GM23248 (cell line): ENCODE measurements around the gene RRAGC. TPM values are rescaled to one million over a fixed set of nuclear protein-coding genes. Genes with fewer than 3 reads are reported as not detected.

Experiments
- DNase-seq: peaks from one replicate; pipeline ENCODE4 v3.0.0-alpha.2; 2015
- H2AFZ ChIP-seq: fragments of 200-600 bp; sonication (generic); 2 replicates; pipeline ENCODE4 v1.6.1; 2016; ENCODE audit warnings: antibody characterized with exemption
- H3F3A ChIP-seq: fragments of 200-600 bp; sonication (generic); 2 replicates; pipeline ENCODE4 v1.6.1; 2016; ENCODE audit warnings: mild to moderate bottlenecking, antibody characterized with exemption, mixed run types; ENCODE audit not compliant: insufficient read depth
- H3K27ac ChIP-seq: fragments of 200-600 bp; sonication (generic); 2 replicates; pipeline ENCODE4 v1.5.1; 2016; ENCODE audit warnings: mild to moderate bottlenecking
- H3K27me3 ChIP-seq: fragments of 200-600 bp; sonication (generic); replicated peaks from 2 replicates; pipeline ENCODE4 v1.6.1; 2016; ENCODE audit warnings: mild to moderate bottlenecking; ENCODE audit not compliant: insufficient read depth
- H3K36me3 ChIP-seq: fragments of 200-600 bp; sonication (generic); 2 replicates; pipeline ENCODE4 v1.6.1; 2016; ENCODE audit warnings: low read depth, mild to moderate bottlenecking
- H3K4me1 ChIP-seq: fragments of 200-600 bp; sonication (generic); 2 replicates; pipeline ENCODE4 v1.6.1; 2016; ENCODE audit warnings: mild to moderate bottlenecking; ENCODE audit not compliant: insufficient read depth
- H3K4me2 ChIP-seq: fragments of 200-600 bp; sonication (generic); one replicate; pipeline ENCODE4 v1.6.1; 2016; ENCODE audit warnings: mild to moderate bottlenecking; ENCODE audit not compliant: unreplicated experiment
- H3K4me3 ChIP-seq: fragments of 200-600 bp; sonication (generic); 2 replicates; pipeline ENCODE4 v1.5.1; 2016; ENCODE audit warnings: mild to moderate bottlenecking
- H3K79me2 ChIP-seq: fragments of 200-600 bp; sonication (generic); 2 replicates; pipeline ENCODE4 v1.6.1; 2016; ENCODE audit warnings: mild to moderate bottlenecking; ENCODE audit not compliant: insufficient read depth
- H3K9ac ChIP-seq: fragments of 200-600 bp; sonication (generic); 2 replicates; pipeline ENCODE4 v1.6.1; 2016; ENCODE audit warnings: mild to moderate bottlenecking
- H3K9me2 ChIP-seq: fragments of 200-600 bp; sonication (generic); 2 replicates; pipeline ENCODE4 v1.6.1; 2016; ENCODE audit warnings: mixed run types, mild to moderate bottlenecking, moderate library complexity; ENCODE audit not compliant: insufficient read depth
- H3K9me3 ChIP-seq: fragments of 200-600 bp; sonication (generic); one replicate; pipeline ENCODE4 v1.6.1; 2017; ENCODE audit warnings: low read depth
- H4K20me1 ChIP-seq: fragments of 200-600 bp; sonication (generic); 2 replicates; pipeline ENCODE4 v1.6.0; 2016; ENCODE audit not compliant: insufficient read depth
- EZH2 ChIP-seq: fragments of 200-600 bp; sonication (generic); IDR thresholded peaks from 2 replicates; pipeline ENCODE4 v1.6.1; 2018; ENCODE audit warnings: antibody characterized with exemption, mild to moderate bottlenecking; ENCODE audit not compliant: insufficient read depth, poor library complexity, severe bottlenecking
- EZH2phosphoT487 ChIP-seq: fragments of 200-600 bp; sonication (generic); IDR thresholded peaks from 2 replicates; pipeline ENCODE4 v1.6.1; 2018; ENCODE audit warnings: antibody characterized with exemption, moderate library complexity, mild to moderate bottlenecking, low read depth; ENCODE audit not compliant: insufficient read depth
- WGBS, 2 experiments: methylation state at CpG; one replicate each; pipeline ENCODE4 v1.1.6; 2015 to 2017; ENCODE audit warnings: low lambda C conversion rate in 2 of 2, low coverage in 1 of 2; ENCODE audit errors: missing lambda C conversion rate in 2 of 2; 5-methylcytosine and 5-hydroxymethylcytosine counted together
- in situ Hi-C: fragments of 300-500 bp; cut with MboI; formaldehyde crosslinking; loops from 2 replicates; pipeline ENCODE4 v1.15.0; 2020
- polyA plus RNA-seq: library from polyadenylated mRNA; unstranded; fragments of >200 nt; fragmentation: Nextera tagmentation; extraction: Ambion mirVana; gene quantifications from 2 replicates; pipeline ENCODE4 v1.2.1, GENCODE V29; 2016
- total RNA-seq: library from RNA; depleted of rRNA; stranded (reverse); fragments of >200 nt; shearing (Covaris generic); gene quantifications from 2 replicates; pipeline ENCODE4 v1.2.3, GENCODE V29; 2014

The RRAGC gene
- total and polyA plus RNA-seq, 2 experiments from 2014 or later = 17.9 to 19.1 TPM

GRCh38 chr1:38834937-38835827, 24.4 kb downstream of the RRAGC start:
- Histone ChIP-seq H3K4me3 (no peak overlapping the region), H3K27me3 (peaks cover 17% of the 10 kb centered on the region; the same call in 1 of the 2 replicates), H3F3A (peaks cover 13% of the 10 kb centered on the region; the same call in 1 of the 2 replicates), H2AFZ (no peak overlapping the region), H4K20me1 (no peaks in the 10 kb centered on the region), H3K9me3 (no peaks in the 10 kb centered on the region), H3K79me2 (no peaks in the 10 kb centered on the region), H3K4me1 (no peaks in the 10 kb centered on the region), H3K36me3 (peaks cover 10% of the 10 kb centered on the region), H3K4me2 (no peak overlapping the region), H3K27ac (no peak overlapping the region), H3K9me2 (no peaks in the 10 kb centered on the region), H3K9ac (no peak overlapping the region)
- in situ Hi-C loops = no loop called here
- DNase-seq = peak; percentile 85
- TF ChIP-seq EZH2phosphoT487 (no peak), EZH2 (no peak)
- 10 to 11% methylated on average over 3 of the region's 3 CpGs for whole genome bisulfite sequencing, 2 experiments

DNA sequence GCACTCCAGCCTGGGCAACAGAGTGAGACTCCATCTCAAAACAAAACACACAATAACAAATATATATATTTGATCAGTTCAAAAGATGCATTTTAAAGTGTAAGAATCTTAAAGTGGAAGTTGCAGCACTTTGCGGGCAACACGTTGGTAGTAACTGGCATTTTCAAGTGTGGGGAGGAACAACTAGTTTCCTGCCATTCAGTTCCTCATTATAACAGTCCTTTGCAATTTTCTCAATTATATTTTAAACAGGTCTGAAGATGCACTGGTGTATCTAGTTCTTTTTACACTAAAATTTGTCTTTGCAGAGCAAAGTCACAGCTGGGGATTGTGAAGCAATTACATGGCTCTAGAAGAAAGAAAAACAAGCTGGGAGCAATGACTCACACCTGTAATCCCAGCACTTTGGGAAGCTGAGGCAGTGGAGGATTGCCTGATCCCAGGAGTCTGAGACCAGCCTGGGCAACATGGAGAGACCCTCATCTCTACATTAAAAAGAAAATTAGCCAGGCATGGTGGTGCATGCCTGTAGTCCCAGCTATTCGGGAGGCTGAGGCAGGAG, 25.3 kb downstream of the RRAGC start:
- H3K4me2 ChIP-seq = no peak overlapping the region
- no peaks in the 10 kb centered on the region for H4K20me1 ChIP-seq
- H3K9me2 ChIP-seq = no peaks in the 10 kb centered on the region
- no peak for TF ChIP-seq EZH2phosphoT487
- H3K4me1 ChIP-seq = no peaks in the 10 kb centered on the region
- H2AFZ ChIP-seq = no peak overlapping the region
- in situ Hi-C loops = no loop called here
- peaks cover 10% of the 10 kb centered on the region for H3K36me3 ChIP-seq
- 76 to 85% methylated on average over 3 of the region's 3 CpGs for WGBS, 2 experiments
- no peaks in the 10 kb centered on the region for H3K79me2 ChIP-seq
- no peak overlapping the region for H3K4me3 ChIP-seq
- peaks cover 26% of the 10 kb centered on the region for H3K27me3 ChIP-seq
- no peaks in the 10 kb centered on the region for H3K9me3 ChIP-seq
- H3K9ac ChIP-seq = no peak overlapping the region
- H3K27ac ChIP-seq = no peak overlapping the region
- no peak for DNase-seq
- H3F3A ChIP-seq = peaks cover 13% of the 10 kb centered on the region; the same call in 1 of the 2 replicates

- peaks cover 13% of the 10 kb centered on the region; the same call in 1 of the 2 replicates for H3F3A ChIP-seq
- in situ Hi-C loops = no loop called here
- WGBS, 2 experiments = 35 to 37% methylated on average over 3 of the region's 3 CpGs
- DNase-seq = no peak
- peaks cover under 1% of the 10 kb centered on the region; the same call in 1 of the 2 replicates for H3K36me3 ChIP-seq
- peaks cover 32% of the 10 kb centered on the region for H3K27me3 ChIP-seq
- no peak overlapping the region for H3K4me3 ChIP-seq
- no peak for TF ChIP-seq EZH2phosphoT487
- no peak for TF ChIP-seq EZH2
- no peak overlapping the region for H3K9ac ChIP-seq
- no peaks in the 10 kb centered on the region for H3K9me2 ChIP-seq
- H4K20me1 ChIP-seq = no peaks in the 10 kb centered on the region
- no peak overlapping the region for H3K27ac ChIP-seq
- no peak overlapping the region for H2AFZ ChIP-seq
- no peak overlapping the region for H3K4me2 ChIP-seq
- no peaks in the 10 kb centered on the region for H3K4me1 ChIP-seq
- H3K79me2 ChIP-seq = no peaks in the 10 kb centered on the region
- H3K9me3 ChIP-seq = no peaks in the 10 kb centered on the region
Observed at GRCh38 chr1:38833146-38833545, 26.4 kb downstream of the RRAGC start.

GRCh38 chr1:38832370-38832734, 27.2 kb downstream of the RRAGC start:
- no peak for DNase-seq
- H3K9me3 ChIP-seq = no peaks in the 10 kb centered on the region
- peaks cover 12% of the 10 kb centered on the region; the same call in 1 of the 2 replicates for H3F3A ChIP-seq
- H3K79me2 ChIP-seq = no peaks in the 10 kb centered on the region
- H3K9ac ChIP-seq = no peak overlapping the region
- no peaks in the 10 kb centered on the region for H4K20me1 ChIP-seq
- TF ChIP-seq EZH2phosphoT487 = no peak
- no peak for TF ChIP-seq EZH2
- H3K9me2 ChIP-seq = no peaks in the 10 kb centered on the region
- WGBS, 2 experiments = 68% methylated on average over 3 of the region's 3 CpGs
- H3K4me2 ChIP-seq = no peak overlapping the region
- no peaks in the 10 kb centered on the region for H3K4me1 ChIP-seq
- H2AFZ ChIP-seq = no peak overlapping the region
- in situ Hi-C loops = no loop called here
- no peak overlapping the region for H3K4me3 ChIP-seq
- H3K36me3 ChIP-seq = no peaks in the 10 kb centered on the region
- no peak overlapping the region for H3K27ac ChIP-seq
- peaks cover 39% of the 10 kb centered on the region for H3K27me3 ChIP-seq
